NCI-H2227 treated with DMSO at 0.1 percent for 48 hours (cell line): Measurements from ENCODE around the gene PTCH2.
"Not testable (repeated sequence)": the region's sequence is repeated elsewhere in the genome, so short reads cannot be mapped to it uniquely, and the experiment has no call there.

Experiments used
- DNase-seq: peaks from one replicate; lab custom pipeline; 2025; lab: John Stamatoyannopoulos, UW

Gene PTCH2

DNA sequence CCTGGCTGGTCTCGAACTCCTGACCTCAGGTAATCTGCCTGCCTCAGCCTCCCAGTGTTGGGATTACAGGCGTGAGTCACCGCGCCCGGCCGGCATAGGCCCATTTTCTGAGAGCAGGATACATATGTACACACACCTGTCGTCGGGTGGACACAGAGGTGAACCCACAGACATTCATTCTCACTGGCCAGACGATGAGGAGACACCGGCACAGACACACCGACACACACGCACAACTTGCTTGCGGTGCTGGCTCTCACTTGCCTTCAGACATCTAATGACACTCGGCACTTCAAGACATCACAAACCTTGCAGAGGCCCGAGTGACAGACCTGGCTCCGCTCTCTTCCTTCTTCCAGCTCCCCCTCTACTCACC, 579 bp downstream of the PTCH2 start:
- no peak for DNase-seq

DNA sequence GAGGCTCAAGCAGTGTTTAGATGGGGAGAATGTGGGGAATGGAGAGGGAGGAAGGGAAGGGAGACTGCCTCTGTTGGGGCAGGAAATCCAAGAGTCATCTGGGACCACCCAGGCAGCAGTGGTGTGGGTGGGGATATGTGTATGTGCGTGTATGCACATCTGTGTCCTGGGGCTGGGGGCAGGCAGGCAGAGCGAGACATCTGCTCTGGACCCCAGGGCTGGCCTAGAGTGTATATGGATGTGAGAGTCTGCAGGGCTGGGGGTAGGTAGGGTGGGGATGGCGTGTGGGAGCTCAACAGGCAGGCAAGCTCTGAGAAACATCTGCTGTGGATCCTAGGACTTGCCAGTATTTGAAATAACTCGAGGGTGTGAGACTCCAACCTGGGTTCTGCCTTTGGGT, 3.5 kb downstream of the PTCH2 start:
- no peak for DNase-seq

DNA sequence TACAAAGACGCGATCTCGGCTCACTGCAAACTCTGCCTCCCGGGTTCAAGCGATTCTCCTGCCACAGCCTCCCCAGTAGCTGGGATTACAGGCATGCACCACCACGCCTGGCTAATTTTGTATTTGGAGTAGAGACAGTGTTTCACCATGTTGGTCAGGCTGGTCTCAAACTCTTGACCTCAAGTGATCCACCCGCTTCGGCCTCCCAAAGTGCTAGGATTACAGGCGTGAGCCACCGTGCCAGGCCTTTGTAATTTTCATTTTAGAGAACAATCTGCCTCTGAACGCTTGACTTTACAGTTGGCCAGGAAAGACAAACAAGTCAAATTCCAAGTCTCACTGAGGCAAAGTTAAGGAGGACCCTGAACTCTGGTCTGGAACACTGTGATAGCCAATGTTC, 4.8 kb downstream of the PTCH2 start:
- DNase-seq, result not testable (repeated sequence)

- DNase-seq, result peak; percentile 57
Observed at GRCh38 chr1:44835738-44836675, 7.0 kb downstream of the PTCH2 start.

GRCh38 chr1:44834328-44834727, 8.7 kb downstream of the PTCH2 start:
- no peak for DNase-seq

GRCh38 chr1:44832056-44832705, 10.9 kb downstream of the PTCH2 start:
- DNase-seq, result no peak

DNA sequence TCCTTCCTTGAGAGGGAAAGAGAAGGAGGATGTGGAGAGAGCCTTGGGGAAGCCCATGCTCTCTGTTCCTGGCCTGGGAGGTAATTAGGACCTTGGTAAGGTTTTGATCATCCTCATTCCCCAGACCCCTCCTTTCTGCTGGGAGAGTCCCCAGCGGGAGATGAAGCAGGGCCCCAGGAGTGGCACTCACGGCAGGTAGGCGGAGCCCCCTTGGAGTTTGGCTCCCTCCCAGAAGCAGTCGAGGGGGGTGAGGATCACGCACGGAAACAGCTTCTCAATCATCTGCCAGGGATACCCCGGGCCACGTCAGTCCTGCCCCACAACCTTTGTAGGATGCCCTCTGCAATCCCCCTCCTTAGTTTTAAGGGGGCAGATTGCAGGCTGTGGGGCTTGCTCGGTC, 11.5 kb downstream of the PTCH2 start:
- no peak for DNase-seq

GRCh38 chr1:44830900-44831304, 12.2 kb downstream of the PTCH2 start:
- no peak for DNase-seq

DNA sequence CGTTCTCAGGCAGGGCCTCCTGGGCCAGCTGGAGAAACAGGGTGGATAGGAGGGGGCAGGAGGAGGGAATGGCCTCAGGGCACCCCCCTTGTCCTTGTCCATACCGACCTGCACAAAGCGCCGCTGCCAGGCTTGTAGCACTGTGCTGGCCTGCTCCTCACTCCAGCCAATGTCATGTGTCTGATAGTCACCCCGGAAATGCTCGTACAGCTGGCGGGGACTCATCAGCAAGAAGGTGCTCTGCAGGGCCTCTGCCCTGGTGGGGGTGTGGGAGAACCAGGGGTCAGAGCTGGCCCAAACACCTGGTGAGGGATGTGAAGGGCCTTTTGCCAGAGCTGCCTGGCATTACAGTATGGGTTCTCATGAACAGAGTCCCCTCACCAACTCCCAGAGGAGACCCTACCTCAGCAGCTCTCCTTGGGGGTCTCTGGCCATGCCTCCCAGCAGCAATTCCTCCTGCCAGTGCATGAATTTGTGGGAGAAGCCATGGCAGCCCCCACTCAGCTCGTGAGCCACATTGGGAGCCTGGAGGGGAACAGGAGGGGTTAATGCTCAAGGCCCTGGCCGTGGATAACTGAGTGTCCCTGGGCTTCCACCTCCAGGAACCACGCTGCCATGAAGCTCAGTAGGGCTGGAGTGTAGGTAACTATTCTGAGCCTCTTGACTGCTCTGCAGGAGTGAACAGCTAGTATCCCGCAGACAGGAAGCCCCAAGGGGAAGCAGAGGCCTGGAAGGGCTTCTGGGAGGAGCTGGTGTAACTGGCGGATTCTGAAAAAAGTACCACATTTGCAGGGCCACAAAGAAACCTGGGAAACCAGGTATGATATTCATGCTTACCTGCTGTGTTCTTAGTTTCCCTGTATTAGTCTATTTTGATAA, 13.3 kb downstream of the PTCH2 start:
- no peak for DNase-seq

DNA sequence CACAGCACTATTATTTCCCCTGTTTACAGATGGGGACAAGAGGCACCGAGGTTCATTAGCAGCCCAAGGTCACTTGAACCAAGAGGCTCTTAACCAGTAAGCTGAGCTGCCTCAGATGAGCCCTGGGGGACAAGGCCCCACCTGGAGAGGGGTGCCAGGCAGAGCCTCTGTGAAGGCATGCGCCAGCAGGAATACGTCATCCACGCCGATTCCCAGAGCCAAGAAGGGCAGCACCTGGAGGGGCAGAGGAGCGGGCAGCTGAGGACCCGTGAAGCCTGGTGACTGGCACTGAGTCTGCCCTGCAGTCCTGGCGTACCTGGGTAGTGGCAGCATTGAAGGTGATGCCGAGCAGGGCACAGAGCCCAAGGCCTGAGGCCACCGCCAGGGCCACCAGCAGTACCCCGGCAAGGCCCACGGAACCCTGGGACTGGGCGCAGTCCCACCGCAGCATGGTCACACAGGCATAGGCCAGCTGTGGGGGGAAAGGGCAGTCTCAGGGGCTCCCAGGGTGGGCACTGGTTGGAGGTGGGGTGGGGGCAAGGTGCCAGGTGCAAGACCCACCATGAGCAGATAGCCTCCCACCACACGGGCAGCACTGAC, 14.1 kb downstream of the PTCH2 start:
- no peak for DNase-seq

GRCh38 chr1:44828003-44828651, 14.9 kb downstream of the PTCH2 start:
- DNase-seq, result no peak

GRCh38 chr1:44827197-44828002, 15.7 kb downstream of the PTCH2 start:
- DNase-seq, result no peak

DNA sequence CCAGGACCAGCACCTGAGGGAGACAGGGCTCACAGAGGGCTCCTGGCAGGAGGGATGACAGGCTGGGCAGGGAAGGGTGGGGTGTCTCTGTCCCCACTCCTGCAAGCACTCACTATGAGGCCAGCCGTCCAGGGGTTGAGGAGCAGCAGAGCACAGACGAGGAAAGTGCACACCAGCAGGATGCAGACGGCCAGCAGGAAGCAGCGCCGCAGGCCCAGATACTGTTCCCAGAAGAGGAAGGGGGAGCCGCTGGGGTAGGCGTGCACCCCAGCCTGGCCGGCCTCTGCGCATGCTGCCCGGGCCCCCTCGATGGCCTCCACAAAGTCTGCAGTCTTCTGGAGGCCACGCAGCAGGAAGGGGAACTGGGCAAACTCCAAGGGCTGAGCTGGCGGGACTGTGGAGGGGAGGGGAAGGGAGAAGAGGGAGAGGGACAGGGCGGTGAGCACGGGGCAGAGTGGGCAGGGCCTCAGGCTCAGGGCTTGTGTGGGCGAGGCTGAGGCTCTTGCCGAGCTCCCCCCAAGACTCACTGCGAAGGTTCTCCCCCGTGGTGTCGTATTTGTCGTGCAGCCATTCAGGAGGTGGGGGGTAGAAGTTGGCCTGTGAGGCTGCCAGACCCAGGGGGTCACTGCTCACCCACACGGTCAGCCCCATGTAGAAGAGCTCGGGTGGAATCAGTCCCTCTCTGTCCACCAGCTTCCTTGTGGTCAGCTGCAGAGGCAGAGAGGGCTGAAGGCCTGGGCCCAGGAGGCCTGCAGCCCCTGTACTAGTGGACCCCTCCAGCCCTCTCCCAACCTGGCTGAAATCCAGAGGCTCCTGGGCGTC, 16.5 kb downstream of the PTCH2 start:
- no peak for DNase-seq

- DNase-seq, result not testable (repeated sequence)
Observed at GRCh38 chr1:44824392-44824791, 18.7 kb downstream of the PTCH2 start.

GRCh38 chr1:44822981-44823451, 20.0 kb downstream of the PTCH2 start:
- DNase-seq, result no peak

DNA sequence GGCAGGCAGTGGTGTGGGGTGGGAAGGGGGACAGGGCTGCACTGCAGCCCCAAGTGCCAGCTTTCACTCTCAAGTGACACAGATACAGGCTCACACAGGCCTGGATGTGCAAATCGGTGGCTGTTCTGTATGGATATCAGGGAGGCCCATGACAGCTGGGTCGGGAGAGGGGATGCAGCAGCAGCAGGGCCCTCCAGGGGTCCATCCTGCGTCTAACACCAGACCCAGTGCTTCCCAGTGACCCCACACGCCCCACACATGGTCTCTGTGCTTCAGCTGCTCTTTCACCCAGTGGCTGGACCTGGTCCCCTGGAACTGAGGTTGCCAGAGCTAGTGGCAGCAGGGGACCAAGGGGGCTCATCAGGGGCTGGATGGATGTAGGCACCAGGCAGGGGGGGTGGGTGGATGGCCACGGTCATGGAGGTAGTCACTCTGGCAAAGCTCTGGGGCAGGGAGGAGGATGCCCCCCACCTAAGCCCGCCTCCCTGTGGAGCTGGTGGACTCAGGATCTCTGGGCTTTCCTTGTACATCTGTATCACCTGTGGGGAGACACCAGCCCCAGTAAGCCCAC, 20.8 kb downstream of the PTCH2 start:
- no peak for DNase-seq

- no peak for DNase-seq
Observed at GRCh38 chr1:44821240-44821715, 21.8 kb downstream of the PTCH2 start.

DNA sequence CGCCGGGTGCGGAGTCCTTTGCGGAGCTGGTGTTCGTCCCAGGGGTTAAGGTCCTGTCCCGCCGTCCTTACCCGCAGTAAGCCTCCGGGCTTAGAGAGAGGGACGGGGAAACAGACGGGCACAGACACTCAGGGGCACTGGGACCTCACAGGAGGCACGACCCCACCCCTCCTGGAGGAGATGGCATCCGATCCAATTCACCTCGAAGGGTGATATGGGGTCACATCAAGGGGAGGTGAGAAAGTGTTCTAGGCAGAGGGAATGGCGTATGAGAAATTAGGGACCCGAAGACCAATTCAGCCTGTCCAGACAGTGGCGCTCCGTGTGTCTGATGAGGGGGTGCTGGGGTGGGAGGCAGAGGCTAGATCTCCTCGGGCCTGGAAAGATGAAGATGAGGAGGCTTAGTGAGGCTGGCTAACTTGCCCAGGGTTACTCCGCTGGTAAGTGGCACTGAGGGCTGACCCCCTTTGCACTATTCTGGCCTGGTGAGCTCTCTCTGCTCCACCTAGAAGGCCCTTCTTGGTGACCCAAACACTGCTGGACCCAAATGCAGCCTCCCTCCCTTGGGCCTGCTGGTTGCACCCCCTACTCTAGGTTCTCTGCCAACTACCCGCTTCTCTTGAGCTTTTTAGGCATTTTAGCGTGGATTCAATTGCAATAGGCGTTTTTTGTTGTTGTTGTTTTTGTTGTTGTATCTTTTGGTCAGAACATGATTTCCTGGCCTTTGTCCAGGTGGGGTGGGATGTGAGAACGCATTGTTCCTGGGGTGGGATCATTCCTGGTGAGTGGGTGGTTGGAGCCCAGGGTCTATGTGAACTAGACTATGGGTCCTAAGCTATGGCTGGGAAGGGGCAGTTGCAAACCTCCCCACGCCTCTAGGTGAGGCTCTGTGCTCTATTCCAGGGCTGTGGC, 22.5 kb downstream of the PTCH2 start:
- no peak for DNase-seq
